ENCODE results near the gene SRGAP1.

DNA sequence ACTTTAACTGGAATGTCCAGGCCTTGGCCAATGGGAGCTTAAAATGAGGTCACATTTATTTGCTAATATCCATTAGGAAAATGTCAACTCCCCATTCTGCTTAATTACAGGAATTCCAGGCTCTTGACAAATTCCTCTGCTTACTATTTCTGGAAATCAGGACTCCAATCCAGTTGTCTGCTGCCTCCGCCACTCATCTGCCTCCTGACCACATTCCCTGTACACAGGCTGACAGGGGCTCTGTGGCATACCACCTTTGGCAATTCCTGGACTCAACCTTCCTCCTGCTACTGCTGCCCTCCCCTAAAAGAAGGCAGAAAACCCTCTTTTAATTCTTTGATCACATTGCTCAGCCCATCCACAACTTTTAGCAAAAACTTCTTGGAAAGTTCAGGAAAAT is 339.7 kb downstream of the SRGAP1 start:
- no peak for TF ChIP-seq GATA3 (IDR thresholded peaks at IDR 0.05; ENCODE audit: low read depth, low read length)
- no peak for TF ChIP-seq GATA2 (IDR thresholded peaks at IDR 0.05; ENCODE audit: low read depth, low read length)

Data from SH-SY5Y (cell line).